Right atrium auricular region (tissue), 2 donors: Measurements from ENCODE around the gene CHCHD10. TPM values are rescaled to one million over a fixed set of nuclear protein-coding genes. Genes with fewer than 3 reads are reported as not detected.

ENCODE experiments used
- DNase-seq: peaks from one replicate; pipeline ENCODE4 v3.0.0-alpha.2; 2019; ENCODE audit warnings: low spot score
- H3K27ac ChIP-seq, 2 donors: fragments of 200-600 bp; sonication (generic); 1 replicate in 1 of 2; 2 replicates in 1 of 2; pipeline ENCODE4 v1.5.1; 2016 to 2019
- H3K27me3 ChIP-seq, 2 donors: fragments of 200-600 bp; sonication (generic); one replicate each; pipeline versions ENCODE4 v1.5.1 to v1.6.0; 2017 to 2019
- H3K36me3 ChIP-seq: fragments of 200-600 bp; sonication (generic); one replicate; pipeline ENCODE4 v1.5.1; 2016
- H3K4me1 ChIP-seq, 2 donors: fragments of 200-600 bp; sonication (generic); one replicate each; pipeline versions ENCODE4 v1.5.1 to v1.6.0; 2017 to 2019
- H3K4me3 ChIP-seq, 2 donors: fragments of 200-600 bp; sonication (generic); 1 replicate in 1 of 2; 2 replicates in 1 of 2; pipeline ENCODE4 v1.5.1; 2017 to 2019; ENCODE audit warnings: mild to moderate bottlenecking in 1 of 2, moderate library complexity in 1 of 2
- H3K9me3 ChIP-seq, 2 donors: fragments of 200-600 bp; sonication (generic); one replicate each; pipeline ENCODE4 v1.5.1; 2019
- CTCF ChIP-seq, 2 donors: fragments of 200-600 bp; sonication (generic); IDR thresholded peaks; one replicate each; pipeline ENCODE4 v1.5.1; 2019; ENCODE audit warnings: antibody characterized with exemption in 2 of 2
- total RNA-seq, 2 donors: library from RNA; depleted of rRNA; stranded (reverse); fragments of >200 nt; gene quantifications; one replicate each; pipeline ENCODE4 v1.1.0, GENCODE V29; 2016

The CHCHD10 gene
- total RNA-seq, 2 donors from 2014 or later: 213 to 319 TPM

DNA sequence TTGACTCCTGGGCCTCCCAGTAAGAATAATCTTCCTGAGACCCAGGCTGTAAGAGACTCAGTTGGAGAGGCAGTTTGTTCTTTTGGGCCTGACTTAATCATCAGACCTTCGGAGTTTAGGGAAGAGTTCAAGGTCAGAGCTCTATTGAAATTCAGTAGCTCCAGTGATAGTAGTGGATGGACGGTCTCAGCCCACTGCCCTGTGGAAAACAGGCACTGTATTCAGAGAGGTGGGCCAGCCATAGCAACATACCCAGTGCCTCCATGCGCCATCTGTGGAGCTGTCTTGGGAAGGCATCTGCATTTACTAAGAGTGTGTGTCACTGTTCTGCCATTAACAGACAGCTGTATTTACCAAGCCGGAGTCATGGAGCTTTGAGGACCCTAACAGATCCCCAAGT is 21.9 kb upstream of the CHCHD10 start:
- Histone ChIP-seq H3K4me1 (peaks cover 0 to 52% of the 10 kb centered on the region in 2 donors), H3K27me3 (no peaks in the 10 kb centered on the region), H3K36me3 (peaks cover 27% of the 10 kb centered on the region), H3K27ac (peak overlapping the region in 1 of 2 donors; percentile 37), H3K9me3 (no peaks in the 10 kb centered on the region), H3K4me3 (no peak overlapping the region)
- DNase-seq: no peak
- no peak for TF ChIP-seq CTCF (IDR thresholded peaks at IDR 0.05)

GRCh38 chr22:23789121-23789520 is 21.3 kb upstream of the CHCHD10 start:
- Histone ChIP-seq H3K4me3 (no peak overlapping the region), H3K36me3 (peaks cover 22% of the 10 kb centered on the region), H3K27ac (peak overlapping the region in 1 of 2 donors; percentile 37), H3K4me1 (peaks cover 0 to 52% of the 10 kb centered on the region in 2 donors), H3K27me3 (no peaks in the 10 kb centered on the region), H3K9me3 (no peaks in the 10 kb centered on the region)
- TF ChIP-seq CTCF (IDR thresholded peaks at IDR 0.05): no peak
- DNase-seq: no peak

DNA sequence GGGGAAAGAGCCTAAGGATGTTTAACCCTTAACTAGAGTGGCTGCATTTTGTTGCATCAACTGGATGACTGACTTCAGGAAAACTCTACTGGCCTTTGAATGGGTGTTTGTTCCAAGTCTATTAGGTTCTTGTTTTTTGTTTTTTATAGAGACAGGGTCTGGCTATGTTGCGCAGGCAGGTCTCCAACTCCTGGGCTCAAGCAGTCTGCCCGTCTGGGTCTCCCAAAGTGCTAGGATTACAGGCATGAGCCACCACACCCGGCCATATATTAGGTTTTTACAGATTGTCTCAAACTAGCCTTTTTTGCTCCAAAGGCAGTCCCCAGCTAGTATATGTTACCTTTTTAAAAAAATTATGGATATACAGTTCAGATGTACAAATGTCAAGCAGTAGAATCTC is 20.1 kb upstream of the CHCHD10 start:
- no peak for TF ChIP-seq CTCF (IDR thresholded peaks at IDR 0.05)
- Histone ChIP-seq H3K4me3 (peak overlapping the region; percentile 95 to 98), H3K4me1 (peaks cover 0 to 52% of the 10 kb centered on the region in 2 donors), H3K27ac (peak overlapping the region; percentile 100), H3K36me3 (peaks cover 10% of the 10 kb centered on the region), H3K9me3 (no peaks in the 10 kb centered on the region), H3K27me3 (no peaks in the 10 kb centered on the region)
- DNase-seq: no peak

DNA sequence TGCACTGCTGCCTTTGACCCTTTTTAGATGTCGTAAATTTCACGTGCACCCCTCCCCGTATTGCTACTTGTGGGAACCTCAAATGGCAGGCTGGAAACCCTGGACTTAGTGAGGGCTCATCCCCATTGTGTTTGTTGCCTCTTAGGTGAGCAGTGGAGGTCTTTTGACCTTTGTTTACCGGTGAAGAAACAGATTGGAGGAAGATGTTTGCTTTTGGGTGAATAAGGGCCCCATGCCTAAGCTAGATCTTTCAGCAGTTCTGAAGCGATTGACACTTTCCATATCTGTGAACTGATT is 19.8 kb upstream of the CHCHD10 start:
- TF ChIP-seq CTCF (IDR thresholded peaks at IDR 0.05): no peak
- H3K27me3 ChIP-seq: no peaks in the 10 kb centered on the region
- H3K36me3 ChIP-seq: peaks cover 8% of the 10 kb centered on the region
- peak overlapping the region; percentile 95 to 98 for H3K4me3 ChIP-seq
- H3K9me3 ChIP-seq: no peaks in the 10 kb centered on the region
- peaks cover 0 to 52% of the 10 kb centered on the region in 2 donors for H3K4me1 ChIP-seq
- DNase-seq: no peak
- peak overlapping the region; percentile 100 for H3K27ac ChIP-seq

DNA sequence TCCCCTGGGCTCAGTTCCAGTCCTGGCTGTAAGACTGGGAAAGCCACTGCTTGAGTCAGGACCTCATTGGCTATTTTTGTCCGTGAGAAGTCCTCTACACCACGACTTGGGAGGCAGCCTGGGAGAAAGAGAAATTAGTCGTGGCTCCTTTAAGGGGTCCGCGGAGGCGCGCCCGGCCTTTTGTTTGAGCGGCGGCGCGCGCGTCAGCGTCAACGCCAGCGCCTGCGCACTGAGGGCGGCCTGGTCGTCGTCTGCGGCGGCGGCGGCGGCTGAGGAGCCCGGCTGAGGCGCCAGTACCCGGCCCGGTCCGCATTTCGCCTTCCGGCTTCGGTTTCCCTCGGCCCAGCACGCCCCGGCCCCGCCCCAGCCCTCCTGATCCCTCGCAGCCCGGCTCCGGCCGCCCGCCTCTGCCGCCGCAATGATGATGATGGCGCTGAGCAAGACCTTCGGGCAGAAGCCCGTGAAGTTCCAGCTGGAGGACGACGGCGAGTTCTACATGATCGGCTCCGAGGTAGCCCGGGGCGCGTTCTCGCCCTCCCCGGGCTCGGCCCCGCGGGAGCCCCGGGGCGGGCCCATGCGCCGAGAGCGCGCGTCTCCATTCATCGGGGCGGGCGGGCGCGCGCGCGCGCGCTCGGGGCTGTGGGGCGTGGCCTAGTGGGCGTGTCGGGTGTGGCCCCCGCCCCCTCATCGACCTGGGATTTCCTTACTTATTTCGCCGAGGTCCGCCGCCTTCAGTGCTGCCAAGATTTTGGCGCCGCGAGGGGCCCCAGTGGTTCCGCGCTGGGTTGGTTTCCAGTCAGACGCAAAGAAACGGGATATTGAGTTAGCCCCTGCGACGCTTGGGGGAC is 19.2 kb upstream of the CHCHD10 start, which contains the start of gene SMARCB1:
Gene SMARCB1, plus strand, starts transcription at position 215 of the 848 bp plus-strand sequence. Its CDS starts 204 bp downstream, at position 419.
- DNase-seq: peak; percentile 91
- Histone ChIP-seq H3K27me3 (no peaks in the 10 kb centered on the region), H3K4me1 (peaks cover 0 to 51% of the 10 kb centered on the region in 2 donors), H3K36me3 (peaks cover 3% of the 10 kb centered on the region), H3K4me3 (peak within 1 kb of the TSS; percentile 95 to 98), H3K9me3 (no peaks in the 10 kb centered on the region), H3K27ac (peak within 1 kb of the TSS; percentile 100)
- no peak for TF ChIP-seq CTCF (IDR thresholded peaks at IDR 0.05)
